GM12801 (cell line): ENCODE results near the gene RCBTB1.

Experiments used
- CTCF ChIP-seq: IDR thresholded peaks from one replicate; pipeline ENCODE4 v1.5.1; 2011; ENCODE audit warnings: control low read depth; ENCODE audit not compliant: insufficient read length; ENCODE audit errors: extremely low read depth

RCBTB1 gene

GRCh38 chr13:49585220-49586157, at the start of gene RCBTB1:
RCBTB1 (minus strand) TSS chr13:49585558; CDS start chr13:49567279, 18,279 bp downstream.
- TF ChIP-seq CTCF = no peak

- no peak for TF ChIP-seq CTCF
Observed at GRCh38 chr13:49633710-49634109, 48.4 kb upstream of the RCBTB1 start.

GRCh38 chr13:49632156-49632555, 46.8 kb upstream of the RCBTB1 start:
- no peak for TF ChIP-seq CTCF

- TF ChIP-seq CTCF = no peak
Observed at GRCh38 chr13:49630580-49630979, 45.2 kb upstream of the RCBTB1 start.

GRCh38 chr13:49629947-49630346, 44.6 kb upstream of the RCBTB1 start:
- no peak for TF ChIP-seq CTCF

DNA sequence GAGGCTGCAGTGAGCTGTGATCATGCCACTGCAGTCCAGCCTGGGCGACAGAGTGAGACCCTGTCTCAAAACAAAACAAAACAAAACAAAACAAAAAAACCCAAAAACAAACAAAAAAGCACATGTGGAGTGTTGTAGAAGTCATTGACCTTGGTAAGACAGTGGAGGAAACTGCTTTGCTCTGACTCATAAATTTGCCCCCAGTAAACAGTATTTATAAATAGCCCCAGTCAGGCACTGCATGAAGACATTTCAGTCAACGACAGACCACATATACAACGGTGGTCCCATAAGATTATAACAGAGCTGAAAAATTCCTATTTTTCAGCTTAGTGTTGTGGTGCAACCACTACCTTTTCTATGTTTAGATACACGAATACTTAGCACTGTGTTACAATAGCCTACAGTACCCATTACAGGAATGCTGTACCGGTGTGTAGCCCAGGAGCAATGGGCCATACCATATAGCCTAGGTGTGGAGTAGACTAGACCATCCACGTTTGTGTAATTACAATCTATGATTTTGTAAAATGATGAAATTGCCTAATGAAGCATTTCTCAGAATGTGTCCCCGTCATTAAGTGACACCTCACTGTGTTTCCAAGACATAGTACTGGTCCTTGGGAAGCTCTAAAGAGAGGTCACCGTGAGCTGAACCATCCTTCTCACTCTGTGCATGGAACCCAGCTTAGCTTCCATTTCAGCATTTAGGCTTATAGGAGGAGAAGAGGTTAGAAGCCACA, 44.0 kb upstream of the RCBTB1 start:
- no peak for TF ChIP-seq CTCF

DNA sequence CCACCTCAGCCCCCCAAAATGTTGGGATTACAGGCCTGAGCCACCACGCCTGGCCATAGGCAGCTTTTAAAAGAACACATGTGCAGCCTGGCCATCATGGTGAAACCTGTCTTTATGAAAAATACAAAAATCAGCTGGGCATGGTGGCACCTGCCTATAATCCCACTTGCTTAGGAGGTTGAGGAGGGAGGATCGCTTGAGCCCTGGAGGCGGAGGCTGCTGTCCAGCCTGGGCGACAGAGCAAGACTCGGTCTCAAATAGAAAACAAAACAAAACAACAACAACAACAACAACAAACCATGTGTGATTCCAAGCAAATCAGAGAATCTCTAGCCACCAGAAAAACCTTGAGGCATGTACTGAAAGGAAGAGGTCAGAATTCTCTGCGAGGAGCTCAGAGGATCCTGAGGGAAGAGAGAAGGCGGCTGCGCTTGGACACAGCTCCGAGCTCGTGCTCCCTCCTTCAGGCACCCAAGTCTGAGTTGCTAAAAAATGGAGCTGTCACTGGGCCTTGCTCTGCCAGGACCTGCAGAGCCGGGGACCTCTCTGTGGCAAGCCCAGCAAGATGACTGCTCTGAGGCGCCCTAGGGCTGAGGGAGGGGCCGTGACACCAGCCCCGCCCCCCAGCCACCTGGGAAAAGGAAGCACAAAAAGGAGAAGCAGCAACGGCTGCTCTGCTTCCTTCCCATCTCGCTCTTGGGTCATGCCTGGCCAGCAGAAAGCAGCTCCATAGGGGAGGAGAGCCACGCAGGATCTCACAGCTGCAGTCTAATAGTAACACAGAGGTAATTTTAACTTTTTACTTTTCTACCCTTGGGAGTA, 42.7 kb upstream of the RCBTB1 start, which contains the start of gene ARL11:
Gene ARL11, plus strand, starts transcription at position 677 of the 822 bp plus-strand sequence. CDS start 1,941 bp downstream, outside the sequence.
- no peak for TF ChIP-seq CTCF
